ENCODE data around the gene ERGIC1.
A peak's percentile ranks its signal among the peaks of the same experiment; 100 is the strongest.
"Not testable (repeated sequence)": the region's sequence is repeated elsewhere in the genome, so short reads cannot be mapped to it uniquely, and the experiment has no call there.

The ERGIC1 gene

GRCh38 chr5:172801179-172801671, 32.8 kb upstream of the ERGIC1 start:
- DNase-seq = no peak

DNA sequence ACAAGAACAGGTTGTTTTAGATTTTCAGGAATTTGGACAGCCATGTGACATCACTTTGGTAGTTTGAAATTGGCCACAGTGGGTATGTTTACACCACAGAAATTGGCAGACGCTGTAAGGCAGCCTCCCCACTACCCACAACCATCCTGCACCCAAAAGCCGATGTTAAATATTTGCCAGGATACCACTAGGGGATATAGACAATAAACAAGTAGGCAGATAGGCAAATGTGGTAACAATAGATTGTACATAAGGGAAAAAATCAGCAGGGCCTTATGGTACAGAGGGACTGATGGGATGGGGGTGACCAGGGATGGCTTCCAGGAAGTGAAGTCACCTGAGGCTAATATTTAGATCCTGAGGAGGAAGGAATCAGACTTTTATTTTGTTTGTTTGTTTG, 31.9 kb upstream of the ERGIC1 start:
- no peak for DNase-seq

GRCh38 chr5:172802567-172803176, 31.4 kb upstream of the ERGIC1 start:
- DNase-seq = no peak

DNA sequence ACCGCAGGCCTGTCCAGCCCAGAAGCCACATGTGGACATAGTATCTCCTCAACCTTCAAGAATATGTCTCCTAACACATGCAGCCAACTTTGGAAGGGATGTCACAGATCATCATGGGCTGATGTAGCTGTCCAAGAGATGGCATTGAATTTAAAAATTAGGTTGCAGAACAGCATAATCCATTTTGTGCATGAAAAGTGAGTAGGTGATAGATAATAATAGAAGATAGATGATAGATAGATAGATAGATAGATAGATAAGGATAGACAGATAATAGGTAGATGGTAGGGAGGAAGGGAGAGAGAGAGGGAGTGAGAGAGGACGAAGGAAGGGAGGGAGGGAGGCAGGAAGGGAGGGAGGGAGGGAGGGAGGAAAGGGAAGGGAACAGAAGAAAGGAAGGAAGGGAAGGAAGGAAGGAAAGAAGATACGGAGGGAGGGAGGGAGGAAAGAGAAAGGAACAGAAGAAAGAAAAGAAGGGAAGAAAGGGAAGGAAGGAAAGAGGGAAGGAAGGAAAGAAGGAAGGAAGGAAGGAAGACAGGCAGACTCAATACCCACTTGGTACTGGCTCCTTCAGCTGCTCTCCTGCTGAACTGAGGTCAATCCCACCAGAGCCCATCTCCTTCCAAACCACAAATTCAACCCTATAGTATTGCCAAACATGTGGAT, 28.9 kb upstream of the ERGIC1 start:
- no peak for DNase-seq

DNA sequence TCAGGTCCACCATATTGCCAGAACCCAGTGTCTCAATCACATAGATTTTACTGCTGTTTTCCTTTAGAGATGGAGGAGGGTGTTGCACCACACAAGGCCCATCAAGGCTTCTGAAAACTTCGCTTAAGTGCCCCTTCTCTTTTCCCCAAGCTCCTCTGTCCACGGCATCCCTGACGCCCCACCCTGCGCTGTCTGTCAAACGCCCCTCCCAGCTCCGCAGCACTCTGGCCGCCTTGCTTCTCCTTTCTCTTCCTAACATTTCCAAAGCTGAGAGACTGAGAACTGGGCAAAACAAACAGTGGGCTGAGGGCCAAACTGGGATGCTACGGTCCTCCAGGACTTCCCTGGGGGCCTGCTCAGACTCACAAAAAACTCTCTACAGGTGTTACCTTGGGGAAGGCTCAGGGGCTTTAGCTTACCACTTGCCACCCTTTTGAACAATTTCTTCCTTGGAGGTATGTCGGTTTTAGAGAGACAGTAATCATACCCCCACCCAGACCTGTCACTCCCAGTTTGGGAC, 28.3 kb upstream of the ERGIC1 start:
- no peak for DNase-seq

DNA sequence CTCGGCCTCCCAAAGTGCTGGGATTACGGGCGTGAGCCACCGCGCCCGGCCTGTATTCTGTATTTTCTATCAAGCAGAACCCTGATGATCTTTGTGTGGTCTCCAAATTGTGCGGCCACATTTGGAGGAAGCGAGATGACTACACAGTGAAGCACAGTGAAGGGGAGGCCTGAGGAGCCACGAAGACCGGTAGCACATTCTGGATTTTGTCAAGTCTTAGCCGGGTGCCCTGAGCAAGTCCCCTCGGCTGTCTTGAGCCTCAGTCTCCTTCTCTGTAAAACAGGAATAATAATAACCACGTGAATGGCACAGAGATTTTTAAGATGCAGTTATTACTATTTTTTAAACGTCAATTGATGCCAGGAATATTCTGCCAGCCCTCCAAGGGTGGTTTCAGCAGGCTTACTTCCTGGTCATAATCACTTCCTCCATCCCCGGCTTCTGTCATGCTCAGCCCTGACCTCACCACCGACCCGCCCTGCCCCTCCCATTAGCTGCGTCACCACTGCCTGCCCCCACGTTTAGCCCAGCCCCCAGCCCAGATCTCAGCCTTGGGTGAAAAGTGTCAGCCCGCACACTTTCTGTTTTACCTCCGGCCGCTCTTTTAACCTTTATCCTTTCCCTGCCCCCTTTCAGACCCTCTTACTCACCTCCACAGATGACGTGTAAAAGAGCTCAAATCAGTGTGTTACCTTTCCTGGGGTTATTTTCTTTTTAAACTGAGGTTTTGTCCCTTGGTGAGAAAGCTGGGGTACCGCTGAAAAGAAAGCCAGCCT, 27.0 kb upstream of the ERGIC1 start:
- peak; percentile 73 for DNase-seq

DNA sequence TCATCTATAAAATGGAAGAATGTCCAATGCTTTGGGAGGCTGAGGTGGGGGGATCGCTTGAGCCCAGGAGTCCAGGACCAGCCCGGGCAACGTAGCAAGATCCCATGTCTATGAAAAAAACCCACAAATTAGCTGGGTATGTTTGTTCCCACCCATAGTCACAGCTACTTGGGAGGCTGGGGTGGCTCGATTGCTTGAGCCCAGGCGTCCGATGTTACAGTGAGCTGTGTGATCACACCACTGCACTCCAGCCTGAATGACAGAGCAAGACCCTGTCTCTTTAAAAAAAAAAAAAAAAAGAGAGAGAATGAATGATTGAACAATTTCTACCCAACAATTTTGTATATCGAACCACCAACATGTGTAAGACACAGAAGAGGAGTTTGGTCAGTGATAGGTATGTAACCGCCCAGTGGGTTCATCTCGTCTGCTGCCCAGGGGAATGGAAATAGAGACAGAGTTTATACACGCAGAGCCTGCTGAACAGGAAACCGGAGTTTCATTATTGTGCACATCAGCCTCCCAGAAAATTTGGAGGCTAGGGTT, 26.2 kb upstream of the ERGIC1 start:
- DNase-seq = no peak

DNA sequence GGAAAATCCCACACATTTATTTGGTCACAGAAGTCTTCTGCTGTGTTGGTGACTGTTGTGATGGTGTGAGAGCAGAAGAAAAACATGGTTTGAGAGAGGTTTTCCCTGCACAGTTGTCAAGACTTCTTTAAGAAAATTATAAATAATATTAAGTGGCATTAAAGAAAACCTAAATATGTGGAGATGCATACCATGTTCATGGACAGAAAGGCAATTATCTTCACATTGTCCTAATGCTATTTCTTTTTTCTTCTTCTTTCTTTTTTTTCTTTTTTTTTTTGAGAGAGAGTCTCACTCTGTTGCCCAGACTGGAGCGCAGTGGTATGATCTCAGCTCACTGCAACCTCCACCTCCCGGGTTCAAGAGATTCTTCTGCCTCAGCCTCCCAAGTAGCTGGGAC, 24.3 kb upstream of the ERGIC1 start:
- DNase-seq = no peak

DNA sequence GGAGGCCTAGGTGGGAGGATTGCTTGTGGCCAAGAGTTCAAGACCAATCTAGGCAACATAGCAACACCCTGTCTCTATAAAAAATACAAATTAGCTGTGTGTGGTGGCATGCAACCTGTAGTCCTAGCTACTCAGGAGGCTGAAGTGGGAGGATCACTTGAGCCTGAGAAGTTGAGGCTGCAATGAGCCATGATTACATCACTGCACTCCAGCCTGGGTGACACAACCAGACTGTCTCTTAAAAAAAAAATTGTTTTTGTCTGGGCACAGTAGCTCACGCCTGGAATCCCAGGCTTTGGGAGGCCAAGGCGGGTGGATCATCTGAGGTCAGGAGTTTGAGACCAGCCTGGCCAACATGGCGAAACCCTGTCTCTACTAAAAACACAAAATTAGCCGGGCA, 23.1 kb upstream of the ERGIC1 start:
- DNase-seq = not testable (repeated sequence)

GRCh38 chr5:172815631-172816030, 18.4 kb upstream of the ERGIC1 start:
- DNase-seq = no peak

DNA sequence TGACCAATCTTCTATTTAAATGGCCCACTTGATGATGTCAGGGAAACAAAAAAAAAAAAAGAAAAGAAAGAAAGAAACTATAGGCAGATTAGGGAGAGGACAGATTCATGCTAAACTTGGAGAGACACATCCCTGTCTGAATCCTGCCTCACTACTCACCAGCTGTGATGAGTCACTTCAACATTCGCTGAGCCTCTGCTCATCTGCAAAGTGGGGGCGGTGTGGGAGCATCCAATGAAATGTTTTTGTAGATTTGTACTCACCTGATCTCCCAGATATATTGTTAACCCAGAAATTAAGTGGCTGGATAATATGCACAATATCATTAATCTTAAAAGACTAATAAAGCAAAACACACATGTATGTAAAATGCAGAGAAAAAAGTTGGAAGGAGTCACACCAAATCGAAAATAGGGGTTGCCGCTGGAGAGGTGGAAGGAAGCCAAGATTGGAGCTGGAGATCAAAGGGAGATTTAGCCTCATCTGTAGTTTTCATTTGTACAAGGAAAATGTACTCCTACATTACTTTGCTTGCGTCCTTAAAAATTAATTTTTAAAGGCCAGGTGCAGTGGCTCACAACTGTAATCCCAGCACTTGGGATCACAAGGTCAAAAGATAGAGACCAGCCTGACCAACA, 17.0 kb upstream of the ERGIC1 start:
- DNase-seq = no peak

- DNase-seq = no peak
These were observed 16.4 kb upstream of the ERGIC1 start for GRCh38 chr5:172817664-172818063.

GRCh38 chr5:172818081-172818480, 16.0 kb upstream of the ERGIC1 start:
- no peak for DNase-seq

GRCh38 chr5:172819569-172819968, 14.5 kb upstream of the ERGIC1 start:
- no peak for DNase-seq

DNA sequence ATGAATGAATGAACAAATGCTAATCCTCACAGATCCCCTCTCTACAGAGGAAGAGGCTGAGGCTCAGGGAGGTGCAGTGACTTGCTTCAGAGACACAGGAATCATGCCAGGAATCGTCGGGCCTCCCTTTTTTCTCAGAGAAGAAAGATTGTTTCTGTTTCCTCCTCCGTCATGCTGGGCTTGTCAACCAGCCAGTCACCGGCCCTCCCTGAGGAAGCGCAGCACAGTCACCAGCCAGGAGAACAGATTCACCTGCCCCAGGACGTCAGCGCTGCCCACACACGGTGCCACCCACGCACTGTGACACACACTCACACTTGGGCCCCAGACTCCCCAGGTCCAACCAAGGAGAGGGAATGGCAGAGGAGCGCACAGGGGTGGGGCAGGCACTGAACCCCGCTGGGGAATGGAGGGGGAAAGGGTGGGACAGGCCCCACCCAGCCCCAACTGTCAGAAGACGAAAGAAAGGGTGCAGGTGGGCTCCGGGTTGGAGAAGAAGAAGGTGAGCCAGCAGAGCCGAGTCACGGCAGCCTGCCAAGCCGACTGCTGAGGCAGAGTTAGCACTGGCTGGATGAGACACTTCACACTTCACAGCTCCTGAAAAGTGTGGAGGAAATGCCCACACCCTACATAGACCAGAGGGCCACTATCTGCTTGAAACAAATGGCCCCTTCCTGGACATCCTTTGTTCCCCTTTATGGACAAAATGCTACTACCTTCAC, 13.8 kb upstream of the ERGIC1 start:
- no peak for DNase-seq

GRCh38 chr5:172821340-172821985, 12.6 kb upstream of the ERGIC1 start:
- DNase-seq = no peak

GRCh38 chr5:172823840-172824362, 10.2 kb upstream of the ERGIC1 start:
- DNase-seq = no peak

GRCh38 chr5:172825610-172826204, 8.3 kb upstream of the ERGIC1 start:
- no peak for DNase-seq

DNA sequence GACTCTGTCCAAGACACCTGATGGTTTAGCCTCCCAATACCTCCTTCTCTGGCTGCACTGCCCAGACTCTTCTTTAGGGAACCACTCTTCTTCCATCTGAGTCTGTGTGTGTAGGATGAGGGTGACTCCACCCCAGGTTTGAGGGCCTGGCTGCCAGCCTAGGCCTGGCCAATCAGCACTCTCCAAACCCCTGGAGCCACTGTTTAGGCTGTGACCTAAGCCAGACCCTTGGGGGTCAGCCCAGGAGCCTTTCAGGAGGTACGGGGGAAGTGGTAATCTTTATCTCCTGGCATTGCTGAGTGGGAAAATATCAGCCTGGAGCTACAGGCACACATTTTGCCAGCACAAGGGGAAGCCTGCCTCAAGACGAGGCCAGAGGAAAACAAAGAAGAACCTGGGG, 6.2 kb upstream of the ERGIC1 start:
- DNase-seq = no peak

DNA sequence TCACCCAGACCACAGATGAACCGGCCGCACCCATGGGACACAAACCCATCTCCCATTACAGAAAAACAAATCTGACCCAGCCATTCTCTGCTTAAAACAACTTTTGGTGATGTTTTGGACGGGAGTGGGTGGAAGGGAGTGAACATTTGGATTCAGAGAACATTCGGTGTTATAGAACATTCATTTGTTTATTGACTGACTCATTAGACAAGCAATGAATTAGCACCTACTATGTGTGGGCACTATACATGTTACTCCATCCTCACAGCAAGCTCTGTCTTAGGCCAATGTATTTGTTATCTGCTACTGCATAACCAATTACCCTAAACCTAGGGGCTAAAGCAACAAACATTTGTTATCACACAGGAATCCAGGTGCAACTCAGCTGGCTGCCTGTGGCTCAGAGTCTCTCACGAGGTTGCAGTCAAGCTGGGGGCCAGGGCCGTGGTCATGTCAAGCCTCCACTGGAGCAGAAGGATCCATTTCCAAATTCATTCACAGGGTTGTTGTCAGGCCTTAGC, 5.1 kb upstream of the ERGIC1 start:
- no peak for DNase-seq
